GM18870 (cell line): ENCODE data around the gene NFKBIE.
A peak's percentile ranks its signal among the peaks of the same experiment; 100 is the strongest.
"Not testable (repeated sequence)": the region's sequence is repeated elsewhere in the genome, so short reads cannot be mapped to it uniquely, and the experiment has no call there.

ENCODE experiments used
- ATAC-seq: cut with Tn5 transposase; IDR thresholded peaks from one replicate; pipeline ENCODE4 v1.9.1; 2021; ENCODE audit warnings: moderate library complexity; ENCODE audit not compliant: unreplicated experiment

Gene NFKBIE, protein sequence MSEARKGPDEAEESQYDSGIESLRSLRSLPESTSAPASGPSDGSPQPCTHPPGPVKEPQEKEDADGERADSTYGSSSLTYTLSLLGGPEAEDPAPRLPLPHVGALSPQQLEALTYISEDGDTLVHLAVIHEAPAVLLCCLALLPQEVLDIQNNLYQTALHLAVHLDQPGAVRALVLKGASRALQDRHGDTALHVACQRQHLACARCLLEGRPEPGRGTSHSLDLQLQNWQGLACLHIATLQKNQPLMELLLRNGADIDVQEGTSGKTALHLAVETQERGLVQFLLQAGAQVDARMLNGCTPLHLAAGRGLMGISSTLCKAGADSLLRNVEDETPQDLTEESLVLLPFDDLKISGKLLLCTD

DNA sequence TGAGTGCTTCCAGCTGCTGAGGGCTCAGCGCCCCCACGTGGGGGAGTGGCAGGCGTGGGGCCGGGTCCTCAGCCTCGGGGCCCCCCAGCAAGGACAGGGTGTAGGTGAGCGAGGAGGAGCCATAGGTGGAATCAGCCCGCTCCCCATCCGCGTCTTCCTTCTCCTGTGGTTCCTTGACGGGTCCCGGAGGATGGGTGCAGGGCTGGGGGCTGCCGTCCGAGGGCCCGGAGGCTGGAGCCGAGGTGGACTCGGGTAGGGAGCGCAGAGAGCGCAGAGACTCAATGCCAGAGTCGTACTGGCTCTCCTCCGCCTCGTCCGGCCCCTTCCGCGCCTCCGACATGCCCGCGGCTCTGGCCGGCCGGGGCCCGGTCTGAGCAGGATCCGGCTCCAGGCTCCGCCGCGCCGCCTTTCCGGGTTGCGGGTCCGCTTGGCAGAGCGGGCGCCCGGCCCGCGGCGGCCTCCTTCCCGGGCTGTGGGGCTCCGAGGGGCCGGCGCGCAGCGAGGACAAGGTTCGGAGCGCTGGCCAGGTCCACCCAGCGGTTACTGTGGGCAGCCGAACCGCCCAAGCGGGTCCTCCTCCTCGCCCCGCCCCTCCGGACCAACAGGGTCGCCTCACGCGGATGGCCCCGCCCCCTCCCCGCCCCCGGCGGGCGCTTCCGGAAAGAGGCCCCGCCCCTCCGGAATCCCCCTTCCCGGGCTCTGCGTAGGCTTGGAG, at the start of gene NFKBIE:
Gene NFKBIE (minus strand): TSS at position 545 of the 715 bp plus-strand sequence. CDS start 205 bp downstream, at position 340.
- no peak for ATAC-seq

DNA sequence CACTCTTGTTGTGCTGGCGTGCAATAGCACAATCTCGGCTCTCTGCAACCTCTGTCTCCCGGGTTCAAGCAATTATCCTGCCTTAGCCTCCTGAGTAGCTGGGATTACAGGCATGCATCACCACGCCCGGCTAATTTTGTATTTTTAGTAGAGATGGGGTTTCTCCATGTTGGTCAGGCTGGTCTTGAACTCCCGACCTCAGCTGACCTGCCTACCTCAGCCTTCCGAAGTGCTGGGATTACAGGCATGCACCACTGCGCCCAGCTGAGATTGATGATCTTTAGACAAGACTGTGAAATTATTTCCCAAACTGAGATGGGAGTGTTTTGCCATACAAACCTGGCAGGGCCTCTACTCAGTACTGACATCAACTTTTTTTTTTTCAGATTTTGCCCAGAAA, 49.3 kb upstream of the NFKBIE start:
- ATAC-seq = not testable (repeated sequence)

GRCh38 chr6:44312901-44313788, 47.8 kb upstream of the NFKBIE start, which contains the start of gene AARS2:
TSS of gene AARS2 (minus strand) at chr6:44313347. CDS start at chr6:44313323, 24 bp downstream.
- ATAC-seq = peak; percentile 77

GRCh38 chr6:44311767-44312166, 46.4 kb upstream of the NFKBIE start:
- no peak for ATAC-seq

GRCh38 chr6:44311304-44311703, 46.0 kb upstream of the NFKBIE start:
- ATAC-seq = no peak

- ATAC-seq = no peak
These were observed 44.9 kb upstream of the NFKBIE start for GRCh38 chr6:44310241-44310640.

- ATAC-seq = no peak
These were observed 44.3 kb upstream of the NFKBIE start for GRCh38 chr6:44309631-44310030.

DNA sequence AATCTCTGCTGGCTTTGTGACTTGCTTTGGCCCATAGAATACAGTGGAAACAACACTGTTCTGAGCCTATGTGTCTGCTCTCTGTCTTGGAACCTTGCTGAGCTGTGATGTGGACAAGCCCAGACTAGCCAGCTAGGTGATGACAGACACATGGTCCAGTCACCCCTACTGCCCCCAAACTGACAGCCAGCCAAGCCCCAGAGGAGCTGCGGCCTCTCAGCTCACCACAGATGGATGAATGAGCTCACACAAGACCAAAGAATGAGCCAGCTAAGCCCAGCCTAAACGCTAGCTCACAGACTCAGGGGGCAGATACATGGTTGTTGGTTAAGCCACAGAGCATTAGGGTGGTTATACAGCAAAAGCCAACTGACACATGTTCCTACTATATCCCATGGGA, 43.7 kb upstream of the NFKBIE start:
- no peak for ATAC-seq

DNA sequence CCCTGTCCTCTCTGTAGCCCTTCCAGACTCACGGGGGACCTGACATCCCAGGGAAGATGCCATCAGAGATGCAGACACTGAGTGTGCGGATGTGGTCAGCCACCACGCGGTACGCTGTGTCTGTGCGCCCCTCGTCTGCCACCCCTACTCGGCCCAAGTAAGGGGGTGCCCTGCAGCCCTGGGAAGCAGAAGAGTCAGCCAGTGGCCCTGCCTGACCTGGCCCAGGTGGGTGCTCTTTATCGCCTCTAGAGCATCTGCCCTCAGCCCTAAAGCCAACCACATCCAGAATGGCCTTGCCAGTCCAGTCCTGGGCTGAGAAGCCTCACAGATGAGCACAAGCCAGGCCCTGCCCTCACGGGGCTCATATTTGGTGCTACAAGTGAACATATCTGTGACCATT, 41.9 kb upstream of the NFKBIE start:
- ATAC-seq = no peak

DNA sequence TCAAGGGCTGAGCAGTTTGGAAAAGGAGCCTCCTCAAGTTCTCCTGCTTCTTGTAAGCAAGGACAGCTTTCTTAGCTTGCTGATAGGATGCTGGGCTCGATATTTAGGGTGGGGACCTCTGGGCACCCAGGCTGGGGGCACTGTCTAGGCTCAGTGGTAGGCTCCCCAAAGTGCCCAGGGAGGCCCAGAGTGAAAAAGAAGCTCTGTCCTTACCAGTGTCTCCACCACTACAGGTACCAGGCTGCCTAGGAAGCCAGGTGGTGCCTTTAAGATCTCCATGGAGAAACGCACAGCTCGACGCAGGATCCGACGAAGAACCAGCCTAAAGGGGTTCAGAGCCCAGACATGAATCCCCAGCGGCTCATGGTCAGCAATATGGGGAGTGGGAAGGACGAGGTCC, 41.4 kb upstream of the NFKBIE start:
- ATAC-seq = no peak

DNA sequence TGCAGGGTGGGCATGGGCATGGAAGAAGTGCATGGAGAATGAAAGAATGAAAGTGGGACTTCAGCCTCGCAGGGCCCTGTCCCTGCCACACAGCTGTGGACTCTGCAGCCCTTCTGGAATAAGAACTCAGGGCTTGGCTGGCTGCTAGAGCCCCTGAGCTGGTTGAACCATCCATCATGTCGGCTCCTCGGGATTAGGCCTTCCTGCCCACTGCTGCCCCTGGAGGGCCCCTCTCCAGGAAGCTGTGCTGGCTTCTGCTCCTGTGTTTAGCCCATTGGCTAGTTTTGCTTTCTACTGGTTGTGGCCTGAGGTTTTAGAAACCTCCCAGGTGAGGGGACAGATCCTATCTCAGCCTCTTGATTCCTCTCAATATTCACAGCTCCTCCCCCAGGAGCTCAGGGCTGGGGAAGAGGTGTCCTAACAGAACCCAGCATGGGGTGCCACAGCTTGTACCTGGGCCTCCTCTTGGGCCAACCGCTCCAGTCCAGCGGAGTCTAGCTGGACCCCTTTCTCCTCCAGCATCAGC, 39.9 kb upstream of the NFKBIE start:
- ATAC-seq = no peak

DNA sequence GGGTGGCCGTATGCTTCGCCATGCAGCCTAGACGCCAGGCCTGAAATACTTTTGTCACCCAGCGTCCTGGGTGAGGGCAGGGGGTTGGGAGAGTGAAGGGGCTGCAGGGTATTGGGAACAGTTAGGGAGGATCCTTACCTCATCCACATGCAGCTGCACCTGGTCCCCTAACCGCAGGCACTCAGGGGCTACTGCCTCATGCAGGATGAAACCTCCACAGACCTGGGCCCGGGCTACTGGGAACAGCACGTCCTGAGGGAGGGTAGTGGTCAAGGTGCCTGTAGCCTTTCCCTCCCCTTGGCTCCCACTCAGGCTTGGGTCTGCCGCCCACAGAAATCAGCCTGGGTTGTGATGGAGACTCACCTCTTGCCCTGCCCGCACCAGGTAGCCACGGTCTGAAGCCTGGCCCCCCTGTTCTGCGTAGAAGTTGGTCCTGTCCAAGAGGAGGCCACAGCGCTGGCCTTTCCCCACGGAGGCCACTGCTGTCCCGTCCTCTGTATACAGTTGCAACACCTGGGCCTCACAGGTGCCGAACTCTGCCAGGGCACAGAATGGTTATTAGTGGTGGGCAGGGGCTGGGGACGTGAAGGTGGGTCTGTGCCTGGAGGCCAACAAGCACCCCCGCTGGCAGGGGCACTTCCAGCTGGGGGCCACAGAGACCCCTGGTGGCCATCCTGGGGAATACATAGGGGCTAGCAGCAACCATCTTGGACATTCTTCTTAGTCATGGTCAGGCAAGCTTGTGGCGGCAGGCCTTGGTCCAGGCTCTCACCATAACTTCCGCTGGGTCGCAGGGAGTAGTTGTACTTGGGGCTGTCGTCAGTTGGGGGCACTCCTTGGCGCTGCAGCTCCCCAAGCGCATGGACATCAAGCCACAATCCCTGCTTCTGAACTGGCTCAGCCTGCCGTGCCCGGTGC, 39.2 kb upstream of the NFKBIE start:
- ATAC-seq = no peak

GRCh38 chr6:44303842-44304241, 38.5 kb upstream of the NFKBIE start:
- ATAC-seq = no peak

GRCh38 chr6:44302856-44303255, 37.5 kb upstream of the NFKBIE start:
- ATAC-seq = no peak

- ATAC-seq = no peak
These were observed 36.6 kb upstream of the NFKBIE start for GRCh38 chr6:44301782-44302564.

GRCh38 chr6:44301106-44301505, 35.8 kb upstream of the NFKBIE start:
- no peak for ATAC-seq

DNA sequence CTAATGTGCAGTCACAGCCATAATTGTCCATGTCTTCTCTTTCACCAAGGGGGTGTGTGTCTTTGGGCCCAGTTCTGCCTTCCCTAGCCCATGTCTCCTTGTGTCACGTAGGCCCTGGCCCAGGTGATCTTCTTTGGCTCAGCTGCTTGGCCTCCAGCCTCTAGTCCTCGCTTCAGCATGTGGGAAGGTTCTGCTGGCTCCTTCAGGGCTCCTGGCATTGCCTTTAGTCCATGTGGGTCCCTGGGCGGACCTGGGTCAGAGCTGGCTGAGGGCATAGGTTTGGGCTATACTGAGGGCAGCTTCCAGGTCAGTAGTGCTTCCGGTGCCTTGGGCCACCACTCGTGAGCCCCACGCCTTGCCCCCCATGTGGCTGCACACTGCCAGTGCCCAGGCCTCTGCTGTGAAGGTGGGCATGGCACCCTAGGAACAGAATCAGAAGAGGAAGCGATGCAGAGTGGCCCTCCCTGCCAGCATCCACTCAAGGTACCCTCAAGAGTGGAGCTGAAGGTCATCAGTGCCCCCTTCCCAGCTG, 35.0 kb upstream of the NFKBIE start:
- ATAC-seq = no peak

DNA sequence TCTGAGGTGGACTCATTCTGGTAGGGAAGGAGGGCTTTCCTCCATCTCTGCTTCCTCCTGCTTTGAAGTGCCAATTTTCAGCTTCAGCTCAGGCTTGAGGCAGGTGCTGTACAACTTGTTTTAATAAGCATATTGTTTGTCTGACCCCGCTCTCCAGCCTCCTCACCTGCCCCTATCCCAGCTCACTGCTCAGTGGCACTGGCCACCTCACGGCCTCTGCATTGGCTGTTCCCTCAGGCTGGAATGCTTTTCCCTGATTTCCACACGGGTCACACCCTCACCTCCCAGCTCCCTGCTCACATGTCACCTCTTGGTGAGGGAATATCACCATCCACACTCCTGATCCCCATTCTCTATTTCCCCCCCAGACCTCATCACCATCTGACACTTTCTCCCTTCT, 33.5 kb upstream of the NFKBIE start:
- ATAC-seq = no peak
